DMS114 treated with DMSO at 0.1 percent for 48 hours (cell line): Measurements from ENCODE around the gene TEX9.

Source experiments
- DNase-seq: peaks from one replicate; lab custom pipeline; 2025; ENCODE audit not compliant: unreplicated experiment; lab: John Stamatoyannopoulos, UW

TEX9 gene

GRCh38 chr15:56442354-56442753 is 77.1 kb downstream of the TEX9 start:
- no peak for DNase-seq

- no peak for DNase-seq
Observed at GRCh38 chr15:56445746-56446145, 80.5 kb downstream of the TEX9 start.

- DNase-seq = no peak
Observed at GRCh38 chr15:56454836-56455235, 89.6 kb downstream of the TEX9 start.

- DNase-seq = no peak
Observed at GRCh38 chr15:56456229-56456628, 91.0 kb downstream of the TEX9 start.

- DNase-seq = no peak
Observed at GRCh38 chr15:56459096-56459495, 93.9 kb downstream of the TEX9 start.

- DNase-seq = peak; percentile 7
Observed at GRCh38 chr15:56460071-56460470, 94.8 kb downstream of the TEX9 start.

- DNase-seq = no peak
Observed at GRCh38 chr15:56460947-56461346, 95.7 kb downstream of the TEX9 start.

GRCh38 chr15:56464893-56465520 is 99.8 kb downstream of the TEX9 start, which contains the start of gene MNS1:
MNS1 (minus strand) TSS chr15:56465137; CDS start chr15:56464972, 165 bp downstream.
- peak; percentile 96 for DNase-seq

- no peak for DNase-seq
Observed at GRCh38 chr15:56467616-56468015, 102.4 kb downstream of the TEX9 start.

- DNase-seq = no peak
Observed at GRCh38 chr15:56468401-56468800, 103.2 kb downstream of the TEX9 start.

- DNase-seq = no peak
Observed at GRCh38 chr15:56469483-56469882, 104.3 kb downstream of the TEX9 start.

GRCh38 chr15:56471440-56472069 is 106.3 kb downstream of the TEX9 start:
- no peak for DNase-seq

GRCh38 chr15:56472278-56472677 is 107.1 kb downstream of the TEX9 start:
- DNase-seq = no peak

- DNase-seq = no peak
Observed at GRCh38 chr15:56473017-56473416, 107.8 kb downstream of the TEX9 start.

- peak; percentile 3 for DNase-seq
Observed at GRCh38 chr15:56475351-56475750, 110.1 kb downstream of the TEX9 start.
